PC-3 (cell line): Measurements from ENCODE around the gene SLC35F1. TPM values are rescaled to one million over a fixed set of nuclear protein-coding genes. Genes with fewer than 3 reads are reported as not detected.

Experiments used
- ATAC-seq: fragments of 200-7000 bp; cut with Tn5 transposase; 2 replicates; pipeline ENCODE4 v1.9.1; 2020; ENCODE audit warnings: mild to moderate bottlenecking, moderate library complexity
- BruUV-seq: library from RNA; stranded (reverse); fragments of 400-500 nt; replicated peaks from 2 replicates; lab custom pipeline; 2021; lab: Mats Ljungman, UMichigan
- CTCF ChIA-PET: fragments of 300-600 bp; sonication (Branson Sonifier 250); formaldehyde crosslinking; loops from one replicate; lab custom pipeline; 2022; ENCODE audit warnings: antibody characterized with exemption; lab: Charles Lee
- POLR2A ChIA-PET: fragments of 300-600 bp; sonication (Branson Sonifier 250); formaldehyde crosslinking; loops from one replicate; lab custom pipeline; 2022; ENCODE audit warnings: antibody characterized with exemption; ENCODE audit not compliant: unreplicated experiment; lab: Charles Lee
- DNase-seq: peaks from one replicate; pipeline ENCODE4 v3.0.0-alpha.2; 2015
- H2AFZ ChIP-seq: fragments of 300-600 bp; sonication (generic); 2 replicates; pipeline ENCODE4 v1.6.0; 2016; ENCODE audit warnings: antibody characterized with exemption, low read length
- H3F3A ChIP-seq: fragments of 300-600 bp; sonication (generic); one replicate; pipeline ENCODE4 v1.6.0; 2017; ENCODE audit warnings: antibody characterized with exemption, low read length, control low read depth, mild to moderate bottlenecking; ENCODE audit not compliant: unreplicated experiment
- H3K27ac ChIP-seq: fragments of 300-600 bp; sonication (generic); 2 replicates; pipeline ENCODE4 v1.5.1; 2016; ENCODE audit warnings: mild to moderate bottlenecking, low read length
- H3K27me3 ChIP-seq: fragments of 300-600 bp; sonication (generic); 2 replicates; pipeline ENCODE4 v1.6.1; 2016; ENCODE audit warnings: low read length, mixed read lengths
- H3K36me3 ChIP-seq: fragments of 300-600 bp; sonication (generic); 2 replicates; pipeline ENCODE4 v1.6.1; 2016; ENCODE audit warnings: low read depth, mixed run types, low read length, mixed read lengths
- H3K4me1 ChIP-seq: fragments of 300-600 bp; sonication (generic); 2 replicates; pipeline ENCODE4 v1.5.1; 2016; ENCODE audit warnings: low read length; ENCODE audit not compliant: insufficient read depth
- H3K4me2 ChIP-seq: fragments of 300-600 bp; sonication (generic); 2 replicates; pipeline ENCODE4 v1.6.0; 2016; ENCODE audit warnings: low read length
- H3K4me3 ChIP-seq: fragments of 300-600 bp; sonication (generic); 2 replicates; pipeline ENCODE4 v1.5.1; 2016; ENCODE audit warnings: mild to moderate bottlenecking, low read length, mixed read lengths
- H3K79me2 ChIP-seq: fragments of 300-600 bp; sonication (generic); 2 replicates; pipeline ENCODE4 v1.6.1; 2017; ENCODE audit warnings: low read length, mixed read lengths
- H3K9ac ChIP-seq: fragments of 300-600 bp; sonication (generic); 2 replicates; pipeline ENCODE4 v1.6.0; 2016; ENCODE audit warnings: mild to moderate bottlenecking, low read length
- H3K9me2 ChIP-seq: fragments of 300-600 bp; sonication (generic); replicated peaks from 2 replicates; pipeline ENCODE4 v1.6.1; 2016; ENCODE audit warnings: mixed run types, low read length, mixed read lengths
- H3K9me3 ChIP-seq: fragments of 300-600 bp; sonication (generic); 2 replicates; pipeline ENCODE4 v1.6.1; 2016; ENCODE audit warnings: low read length, mixed read lengths
- H4K20me1 ChIP-seq: fragments of 300-600 bp; sonication (generic); 2 replicates; pipeline ENCODE4 v1.6.1; 2016; ENCODE audit warnings: low read length, mixed read lengths
- EZH2 ChIP-seq: fragments of 300-600 bp; sonication (generic); IDR thresholded peaks from one replicate; pipeline ENCODE4 v1.6.1; 2017; ENCODE audit warnings: antibody characterized with exemption, mild to moderate bottlenecking, low read length; ENCODE audit not compliant: unreplicated experiment
- EZH2phosphoT487 ChIP-seq: fragments of 300-600 bp; sonication (generic); IDR thresholded peaks from 2 replicates; pipeline ENCODE4 v1.6.1; 2018; ENCODE audit warnings: mild to moderate bottlenecking, antibody characterized with exemption, low read length, borderline replicate concordance
- intact Hi-C: fragments of 100-400 bp; cut with micrococcal nuclease; formaldehyde crosslinking; loops from 2 replicates; pipeline ENCODE4 v1.9.0; 2023
- total RNA-seq: library from RNA; depleted of rRNA; stranded (reverse); fragments of >200 nt; gene quantifications from 2 replicates; pipeline ENCODE4 v1.2.3, GENCODE V29; 2014
- TF ChIP-seq, protein P1 (sequence below): fragments of 300-600 bp; sonication (generic); conservative IDR thresholded peaks from 2 replicates; pipeline ENCODE4 v1.5.1; 2017; ENCODE audit warnings: antibody characterized with exemption, low read depth, mild to moderate bottlenecking, low read length

The SLC35F1 gene
- total RNA-seq, 1 experiment from 2014 or later = not detected

DNA sequence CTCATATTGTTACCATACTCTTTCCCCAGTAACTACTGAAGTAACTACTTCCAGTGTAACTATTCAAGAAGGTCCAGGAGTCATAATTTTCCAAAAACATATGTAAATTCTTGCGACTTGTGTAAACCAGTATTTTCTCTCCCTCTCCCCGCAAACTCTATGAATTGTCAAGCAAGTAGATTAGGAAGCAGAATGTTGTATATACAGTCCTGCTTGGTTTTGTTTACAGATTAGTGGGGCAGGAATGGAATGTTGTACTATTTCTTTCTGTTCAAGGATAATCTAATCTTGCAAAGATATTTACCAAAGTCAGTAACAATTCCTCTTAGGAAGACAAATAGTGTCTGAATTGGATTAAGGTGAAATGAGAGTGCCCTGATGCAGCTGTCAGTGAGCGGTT, 406.1 kb downstream of the SLC35F1 start:
- no TSS peak for BruUV-seq
- H3K36me3 ChIP-seq = no peaks in the 10 kb centered on the region
- H3K79me2 ChIP-seq = no peaks in the 10 kb centered on the region
- no peaks in the 10 kb centered on the region for H3K9me2 ChIP-seq
- intact Hi-C loops = no loop called here
- H4K20me1 ChIP-seq = no peaks in the 10 kb centered on the region
- H3K4me1 ChIP-seq = no peaks in the 10 kb centered on the region
- H3K9me3 ChIP-seq = no peaks in the 10 kb centered on the region
- H3K27me3 ChIP-seq = no peaks in the 10 kb centered on the region
- DNase-seq (no peak), ATAC-seq (no peak)
- no peak overlapping the region for H3K27ac ChIP-seq
- no peak overlapping the region for H3K4me3 ChIP-seq
- no peak overlapping the region for H3K9ac ChIP-seq
- ChIA-PET CTCF (no interaction called here), POLR2A (no interaction called here)
- H3F3A ChIP-seq = no peaks in the 10 kb centered on the region
- H2AFZ ChIP-seq = no peak overlapping the region
- no peak overlapping the region for H3K4me2 ChIP-seq
- TF ChIP-seq EZH2 (no peak), EZH2phosphoT487 (no peak)
- TF ChIP-seq, protein P1, sequence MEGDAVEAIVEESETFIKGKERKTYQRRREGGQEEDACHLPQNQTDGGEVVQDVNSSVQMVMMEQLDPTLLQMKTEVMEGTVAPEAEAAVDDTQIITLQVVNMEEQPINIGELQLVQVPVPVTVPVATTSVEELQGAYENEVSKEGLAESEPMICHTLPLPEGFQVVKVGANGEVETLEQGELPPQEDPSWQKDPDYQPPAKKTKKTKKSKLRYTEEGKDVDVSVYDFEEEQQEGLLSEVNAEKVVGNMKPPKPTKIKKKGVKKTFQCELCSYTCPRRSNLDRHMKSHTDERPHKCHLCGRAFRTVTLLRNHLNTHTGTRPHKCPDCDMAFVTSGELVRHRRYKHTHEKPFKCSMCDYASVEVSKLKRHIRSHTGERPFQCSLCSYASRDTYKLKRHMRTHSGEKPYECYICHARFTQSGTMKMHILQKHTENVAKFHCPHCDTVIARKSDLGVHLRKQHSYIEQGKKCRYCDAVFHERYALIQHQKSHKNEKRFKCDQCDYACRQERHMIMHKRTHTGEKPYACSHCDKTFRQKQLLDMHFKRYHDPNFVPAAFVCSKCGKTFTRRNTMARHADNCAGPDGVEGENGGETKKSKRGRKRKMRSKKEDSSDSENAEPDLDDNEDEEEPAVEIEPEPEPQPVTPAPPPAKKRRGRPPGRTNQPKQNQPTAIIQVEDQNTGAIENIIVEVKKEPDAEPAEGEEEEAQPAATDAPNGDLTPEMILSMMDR = no peak

DNA sequence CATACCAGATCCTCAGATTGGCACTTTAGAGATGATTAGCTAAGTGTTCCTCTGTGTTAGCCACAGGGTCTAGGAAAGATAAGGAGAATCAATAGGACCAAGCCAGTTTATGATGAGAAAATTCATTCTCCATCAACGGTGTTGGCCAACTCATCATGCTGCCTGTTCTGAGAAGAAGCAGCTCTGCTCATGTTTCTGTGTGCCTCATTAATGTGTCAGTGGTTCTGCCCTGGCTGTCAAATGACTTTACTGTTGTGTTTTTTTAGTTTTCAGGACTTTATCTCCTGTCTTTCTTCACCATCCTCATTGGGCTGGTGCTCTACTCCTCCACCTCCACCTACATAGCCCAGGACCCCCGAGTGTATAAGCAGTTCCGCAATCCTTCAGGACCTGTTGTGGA, 406.7 kb downstream of the SLC35F1 start:
- no TSS peak for BruUV-seq
- intact Hi-C loops = no loop called here

DNA sequence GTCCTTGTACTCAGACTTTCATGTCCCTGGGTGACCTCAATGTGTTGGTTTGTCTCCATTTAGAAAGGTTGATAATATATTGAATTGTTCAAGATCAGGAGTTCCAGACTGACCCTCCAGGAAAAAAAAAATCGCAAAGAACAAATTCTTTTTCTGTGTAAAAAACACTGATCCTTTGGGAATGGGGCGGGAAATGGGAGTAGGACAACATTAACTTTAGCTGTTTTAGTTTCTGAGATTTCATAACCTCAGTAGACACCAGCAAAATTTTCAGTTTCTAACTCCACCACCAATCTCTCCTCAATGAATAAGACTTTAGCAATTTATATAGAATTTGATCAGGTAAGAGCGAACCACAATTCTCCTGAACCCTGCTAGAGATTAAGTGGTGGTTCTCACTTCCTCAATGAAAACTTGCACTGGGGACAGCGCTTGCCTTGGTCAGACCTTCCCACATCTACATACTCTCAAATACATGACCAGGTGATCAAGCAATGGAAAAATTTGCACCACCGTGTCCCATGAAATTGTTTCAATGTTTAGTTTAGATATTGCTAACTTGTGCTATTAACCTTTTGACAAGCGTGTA, 409.8 kb downstream of the SLC35F1 start:
- Histone ChIP-seq H3K36me3 (no peaks in the 10 kb centered on the region), H3K9me2 (no peaks in the 10 kb centered on the region), H3K27me3 (no peaks in the 10 kb centered on the region), H3K9ac (no peak overlapping the region), H3K4me1 (no peaks in the 10 kb centered on the region), H2AFZ (no peak overlapping the region), H3K9me3 (no peaks in the 10 kb centered on the region), H3K4me3 (no peak overlapping the region), H3K79me2 (no peaks in the 10 kb centered on the region), H3F3A (no peaks in the 10 kb centered on the region), H4K20me1 (no peaks in the 10 kb centered on the region), H3K27ac (no peak overlapping the region), H3K4me2 (no peak overlapping the region)
- DNase-seq = no peak
- CTCF ChIA-PET = no interaction called here
- no peak for ATAC-seq
- TF ChIP-seq, protein P1 = no peak
- TF ChIP-seq EZH2 = no peak
- TF ChIP-seq EZH2phosphoT487 = no peak
- POLR2A ChIA-PET = no interaction called here
- no TSS peak for BruUV-seq
- intact Hi-C loops = no loop called here

More for the DNA sequence above, 406.7 kb downstream of the SLC35F1 start:
- DNase-seq = no peak
- Histone ChIP-seq H3K27me3 (no peaks in the 10 kb centered on the region), H3K4me3 (no peak overlapping the region), H3K9ac (no peak overlapping the region), H3K4me2 (no peak overlapping the region), H3K27ac (no peak overlapping the region), H4K20me1 (no peaks in the 10 kb centered on the region), H3K36me3 (no peaks in the 10 kb centered on the region), H3K9me3 (no peaks in the 10 kb centered on the region), H3K9me2 (no peaks in the 10 kb centered on the region), H3K79me2 (no peaks in the 10 kb centered on the region), H3K4me1 (no peaks in the 10 kb centered on the region), H2AFZ (no peak overlapping the region), H3F3A (no peaks in the 10 kb centered on the region)
- TF ChIP-seq EZH2 (no peak), EZH2phosphoT487 (no peak)
- TF ChIP-seq, protein P1 = no peak
- ATAC-seq = no peak
- POLR2A ChIA-PET = no interaction called here
- CTCF ChIA-PET = no interaction called here
